IPS-11a (cell line): ENCODE measurements around the gene SHANK1.
A peak's percentile ranks its signal among the peaks of the same experiment; 100 is the strongest.

ENCODE experiments used
- H3K4me3 ChIP-seq: one replicate; pipeline ENCODE4 v1.5.1; 2013; ENCODE audit warnings: low read depth, low read length, control low read depth

SHANK1 gene

GRCh38 chr19:50693064-50693975 lies 26.3 kb downstream of the SHANK1 start:
- peak overlapping the region; percentile 8 for H3K4me3 ChIP-seq

GRCh38 chr19:50690439-50690838 lies 29.2 kb downstream of the SHANK1 start:
- H3K4me3 ChIP-seq: no peak overlapping the region

- H3K4me3 ChIP-seq: no peak overlapping the region
Observed at GRCh38 chr19:50688766-50689165, 30.8 kb downstream of the SHANK1 start.

- H3K4me3 ChIP-seq: peak overlapping the region; percentile 2
Observed at GRCh38 chr19:50686310-50687032, 33.1 kb downstream of the SHANK1 start.

GRCh38 chr19:50679177-50680125 lies 40.2 kb downstream of the SHANK1 start:
- no peak overlapping the region for H3K4me3 ChIP-seq

GRCh38 chr19:50678323-50678722 lies 41.3 kb downstream of the SHANK1 start:
- no peak overlapping the region for H3K4me3 ChIP-seq

GRCh38 chr19:50677636-50678035 lies 42.0 kb downstream of the SHANK1 start:
- no peak overlapping the region for H3K4me3 ChIP-seq

GRCh38 chr19:50676625-50677197 lies 42.9 kb downstream of the SHANK1 start:
- H3K4me3 ChIP-seq: no peak overlapping the region

GRCh38 chr19:50673118-50673517 lies 46.5 kb downstream of the SHANK1 start:
- no peak overlapping the region for H3K4me3 ChIP-seq

GRCh38 chr19:50670102-50670380 lies 49.6 kb downstream of the SHANK1 start:
- H3K4me3 ChIP-seq: no peak overlapping the region

- no peak overlapping the region for H3K4me3 ChIP-seq
Observed at GRCh38 chr19:50669302-50670101, 50.1 kb downstream of the SHANK1 start.

GRCh38 chr19:50668879-50669278 lies 50.7 kb downstream of the SHANK1 start:
- no peak overlapping the region for H3K4me3 ChIP-seq

- H3K4me3 ChIP-seq: no peak overlapping the region
Observed at GRCh38 chr19:50668416-50668815, 51.2 kb downstream of the SHANK1 start.

- no peak overlapping the region for H3K4me3 ChIP-seq
Observed at GRCh38 chr19:50667759-50668231, 51.8 kb downstream of the SHANK1 start.

- no peak overlapping the region for H3K4me3 ChIP-seq
Observed at GRCh38 chr19:50667177-50667758, 52.3 kb downstream of the SHANK1 start.

GRCh38 chr19:50666346-50667176 lies 53.0 kb downstream of the SHANK1 start:
- H3K4me3 ChIP-seq: no peak overlapping the region

- no peak overlapping the region for H3K4me3 ChIP-seq
Observed at GRCh38 chr19:50664204-50664603, 55.4 kb downstream of the SHANK1 start.

- no peak overlapping the region for H3K4me3 ChIP-seq
Observed at GRCh38 chr19:50663482-50663790, 56.2 kb downstream of the SHANK1 start.
